NB4 (cell line): ENCODE data around the gene PPFIA2.

Experiments
- CTCF ChIP-seq: IDR thresholded peaks from one replicate; pipeline ENCODE4 v1.5.1; 2012; ENCODE audit warnings: low read depth, low read length
- MAX ChIP-seq: IDR thresholded peaks from 2 replicates; pipeline ENCODE4 v1.6.1; 2011; ENCODE audit warnings: low read depth, low read length
- MYC ChIP-seq: IDR thresholded peaks from 2 replicates; pipeline ENCODE4 v1.6.1; 2011; ENCODE audit warnings: low read depth, low read length
- POLR2A ChIP-seq: IDR thresholded peaks from 2 replicates; pipeline ENCODE4 v1.6.1; 2011; ENCODE audit warnings: mild to moderate bottlenecking; ENCODE audit not compliant: insufficient read length; ENCODE audit errors: extremely low read depth

GRCh38 chr12:81378601-81379285 is 380.4 kb downstream of the PPFIA2 start:
- no peak for TF ChIP-seq CTCF
- no peak for TF ChIP-seq POLR2A
- no peak for TF ChIP-seq MAX
- TF ChIP-seq MYC: no peak
